GM18951 (cell line): ENCODE measurements around the gene GABRP.

ENCODE experiments used
- POLR2A ChIP-seq: IDR thresholded peaks from 4 replicates; pipeline ENCODE4 v1.6.1; 2011; ENCODE audit warnings: mild to moderate bottlenecking; ENCODE audit not compliant: insufficient read length, insufficient read depth; ENCODE audit errors: extremely low read depth
- in situ Hi-C: fragments of 300-500 bp; cut with MboI; formaldehyde crosslinking; loops from one replicate; pipeline ENCODE4 v1.12.0; 2022; ENCODE audit warnings: low sequenced_read_pairs, mixed read lengths, inconsistent platforms; ENCODE audit not compliant: unreplicated experiment

The GABRP gene

GRCh38 chr5:170836226-170836625, 52.7 kb downstream of the GABRP start:
- in situ Hi-C loops: no loop called here
- no peak for TF ChIP-seq POLR2A

DNA sequence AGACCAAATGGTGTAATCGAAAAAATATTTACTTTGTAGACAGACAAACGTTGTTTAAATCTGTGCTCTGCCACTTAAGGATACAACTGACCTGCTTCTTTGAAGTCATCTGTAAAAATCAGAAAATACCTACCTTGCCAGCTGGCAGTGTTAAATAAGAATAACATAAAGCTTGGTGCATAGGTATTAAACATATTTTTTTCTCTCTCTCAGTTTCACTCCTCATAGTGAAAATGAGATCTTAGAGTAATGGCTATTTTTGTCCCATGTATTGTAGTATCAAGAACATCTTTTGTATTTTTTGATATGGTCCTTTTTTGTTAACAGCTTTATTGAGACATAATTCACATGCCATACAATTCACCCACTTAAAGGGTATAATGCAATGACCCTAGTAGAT, 60.3 kb downstream of the GABRP start:
- in situ Hi-C loops: no loop called here
- TF ChIP-seq POLR2A: no peak

GRCh38 chr5:170844651-170845050, 61.1 kb downstream of the GABRP start:
- no peak for TF ChIP-seq POLR2A
- in situ Hi-C loops: no loop called here

DNA sequence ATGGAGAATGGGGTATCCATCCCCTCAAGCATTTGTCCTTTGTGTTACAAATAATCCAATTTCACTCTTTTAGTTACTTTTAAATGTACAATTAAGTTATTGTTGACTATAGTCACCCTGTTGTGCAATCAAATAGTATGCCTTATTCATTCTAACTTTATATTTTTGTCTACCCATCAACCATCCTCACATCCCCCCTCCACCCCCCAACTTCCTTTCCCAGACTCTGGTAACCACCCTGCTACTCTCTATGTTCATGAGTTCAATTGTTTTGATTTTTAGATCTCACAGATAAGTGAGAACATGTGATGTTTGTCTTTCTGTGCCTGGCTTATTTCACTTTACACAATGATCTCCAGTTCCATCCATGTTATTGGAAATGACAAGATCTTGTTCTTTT, 62.9 kb downstream of the GABRP start:
- in situ Hi-C loops: no loop called here
- no peak for TF ChIP-seq POLR2A

GRCh38 chr5:170846846-170847245, 63.3 kb downstream of the GABRP start:
- TF ChIP-seq POLR2A: no peak
- in situ Hi-C loops: no loop called here

DNA sequence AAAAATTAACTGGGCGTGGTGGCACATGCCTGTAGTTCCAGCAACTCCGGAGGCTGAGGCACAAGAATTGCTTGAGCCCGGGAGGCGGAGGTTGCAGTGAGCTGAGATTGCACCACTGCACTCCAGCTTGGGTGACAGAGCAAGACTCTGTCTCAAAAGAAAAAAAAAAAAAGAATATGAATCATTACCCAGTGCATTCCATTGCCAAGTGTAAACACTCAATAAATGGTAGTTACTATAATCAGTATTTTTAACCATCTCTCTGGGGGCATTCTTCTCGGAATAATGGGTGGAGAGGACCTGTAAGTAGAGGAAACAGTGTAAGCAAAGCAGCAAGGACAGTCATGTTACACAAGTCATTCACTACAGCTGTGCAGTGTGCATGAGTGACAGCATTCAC, 64.5 kb downstream of the GABRP start:
- in situ Hi-C loops: no loop called here
- no peak for TF ChIP-seq POLR2A

- in situ Hi-C loops: no loop called here
- TF ChIP-seq POLR2A: no peak
Measured at GRCh38 chr5:170849374-170849773, 65.8 kb downstream of the GABRP start.

GRCh38 chr5:170854566-170854965, 71.0 kb downstream of the GABRP start:
- TF ChIP-seq POLR2A: no peak
- in situ Hi-C loops: no loop called here

DNA sequence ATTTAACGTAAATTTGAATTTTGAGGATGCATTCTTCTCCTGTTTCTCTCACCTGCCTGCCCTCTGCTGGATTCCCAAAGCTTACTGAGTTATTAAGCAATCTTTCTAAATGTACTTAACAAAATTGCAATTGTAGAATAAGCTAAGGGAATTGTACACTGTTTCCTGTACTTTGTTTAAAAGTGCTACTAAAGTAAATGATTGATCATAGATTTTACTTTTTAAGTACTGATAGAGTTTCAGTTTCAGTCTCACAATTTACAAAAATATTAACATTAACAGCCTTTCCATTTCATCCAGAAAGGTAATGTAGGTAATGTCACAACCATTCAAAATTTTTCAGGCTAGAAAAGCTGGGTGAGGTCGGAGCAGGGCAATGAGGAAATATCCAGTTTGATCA, 73.5 kb downstream of the GABRP start:
- in situ Hi-C loops: no loop called here
- TF ChIP-seq POLR2A: no peak

DNA sequence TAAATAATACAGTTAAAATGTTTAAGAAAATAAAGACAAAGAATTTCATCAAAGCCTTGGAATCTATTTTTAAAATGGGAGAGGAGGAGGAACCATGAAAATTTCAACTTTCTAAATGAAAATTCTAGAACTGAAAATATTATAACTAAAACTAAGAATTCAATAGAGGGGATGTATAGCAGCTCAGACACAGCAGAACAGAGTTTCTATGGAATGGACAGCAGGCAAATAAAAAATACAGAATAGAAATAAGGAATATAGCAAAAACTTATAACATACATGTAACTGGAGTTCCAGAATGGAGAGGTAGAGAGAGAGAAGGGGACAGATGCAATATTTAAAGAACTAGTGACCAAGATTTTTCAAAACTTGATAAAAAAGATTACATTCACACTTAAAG, 76.9 kb downstream of the GABRP start:
- in situ Hi-C loops: no loop called here
- TF ChIP-seq POLR2A: no peak

- in situ Hi-C loops: no loop called here
- TF ChIP-seq POLR2A: no peak
Measured at GRCh38 chr5:170860818-170861666, 77.5 kb downstream of the GABRP start.

GRCh38 chr5:170861667-170861916, 78.1 kb downstream of the GABRP start:
- TF ChIP-seq POLR2A: no peak
- in situ Hi-C loops: no loop called here

DNA sequence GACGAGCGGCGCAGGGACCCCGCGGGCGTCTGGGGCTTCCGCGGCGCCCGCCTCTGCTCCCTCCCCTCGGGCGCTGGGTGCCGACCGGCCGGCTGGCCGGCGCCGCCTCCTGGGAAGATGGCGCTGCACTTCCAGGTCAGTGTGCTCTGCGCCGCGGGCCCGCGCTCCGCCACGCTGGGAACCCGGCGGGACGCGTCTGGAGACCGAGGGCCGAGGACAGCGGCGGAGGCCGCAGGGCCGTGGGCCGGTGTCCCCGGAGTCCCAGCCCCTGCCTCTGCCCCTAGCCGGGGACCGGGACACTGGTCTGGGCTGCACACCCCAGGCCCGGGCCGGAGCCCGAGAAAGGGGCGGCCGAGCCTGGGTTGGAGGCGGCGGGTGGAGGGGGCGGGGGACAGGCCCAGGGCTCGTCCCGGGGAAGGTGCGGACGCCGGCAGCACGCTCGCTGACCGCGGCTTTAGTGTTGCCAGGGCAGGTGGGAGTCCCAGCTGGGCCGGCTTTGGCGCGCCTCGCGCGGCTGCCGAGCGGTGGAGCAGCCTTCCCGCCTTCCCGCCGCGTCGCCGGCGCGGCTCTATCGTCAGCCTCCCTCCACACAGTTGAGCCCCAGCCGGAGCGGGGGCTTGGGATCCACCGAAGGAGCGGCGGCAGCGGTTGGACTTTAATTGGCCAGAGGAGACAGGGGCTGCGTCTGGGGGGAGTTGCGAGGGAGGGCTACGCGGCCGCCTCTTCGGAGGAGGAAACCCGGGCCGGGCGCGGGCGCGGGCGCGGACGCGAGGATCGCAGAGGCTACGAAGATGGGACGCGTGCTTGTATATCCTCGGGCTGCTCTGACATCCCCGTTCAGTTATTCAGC, 78.6 kb downstream of the GABRP start, which contains the start of gene RANBP17:
Gene RANBP17, plus strand, starts transcription at position 102 of the 850 bp plus-strand sequence.
- no peak for TF ChIP-seq POLR2A
- in situ Hi-C loops: no loop called here

GRCh38 chr5:170863646-170864045, 80.1 kb downstream of the GABRP start:
- in situ Hi-C loops: no loop called here
- no peak for TF ChIP-seq POLR2A
